Hematopoietic multipotent progenitor cell treated with erythropoietin and hydrocortisone succinate and interleukin-3 and kit ligand, for 6 days (in vitro differentiated cells): ENCODE measurements around the gene FMNL1.

ENCODE experiments used
- DNase-seq: peaks from one replicate; pipeline ENCODE4 v3.0.0-alpha.2; 2015

FMNL1 gene

DNA sequence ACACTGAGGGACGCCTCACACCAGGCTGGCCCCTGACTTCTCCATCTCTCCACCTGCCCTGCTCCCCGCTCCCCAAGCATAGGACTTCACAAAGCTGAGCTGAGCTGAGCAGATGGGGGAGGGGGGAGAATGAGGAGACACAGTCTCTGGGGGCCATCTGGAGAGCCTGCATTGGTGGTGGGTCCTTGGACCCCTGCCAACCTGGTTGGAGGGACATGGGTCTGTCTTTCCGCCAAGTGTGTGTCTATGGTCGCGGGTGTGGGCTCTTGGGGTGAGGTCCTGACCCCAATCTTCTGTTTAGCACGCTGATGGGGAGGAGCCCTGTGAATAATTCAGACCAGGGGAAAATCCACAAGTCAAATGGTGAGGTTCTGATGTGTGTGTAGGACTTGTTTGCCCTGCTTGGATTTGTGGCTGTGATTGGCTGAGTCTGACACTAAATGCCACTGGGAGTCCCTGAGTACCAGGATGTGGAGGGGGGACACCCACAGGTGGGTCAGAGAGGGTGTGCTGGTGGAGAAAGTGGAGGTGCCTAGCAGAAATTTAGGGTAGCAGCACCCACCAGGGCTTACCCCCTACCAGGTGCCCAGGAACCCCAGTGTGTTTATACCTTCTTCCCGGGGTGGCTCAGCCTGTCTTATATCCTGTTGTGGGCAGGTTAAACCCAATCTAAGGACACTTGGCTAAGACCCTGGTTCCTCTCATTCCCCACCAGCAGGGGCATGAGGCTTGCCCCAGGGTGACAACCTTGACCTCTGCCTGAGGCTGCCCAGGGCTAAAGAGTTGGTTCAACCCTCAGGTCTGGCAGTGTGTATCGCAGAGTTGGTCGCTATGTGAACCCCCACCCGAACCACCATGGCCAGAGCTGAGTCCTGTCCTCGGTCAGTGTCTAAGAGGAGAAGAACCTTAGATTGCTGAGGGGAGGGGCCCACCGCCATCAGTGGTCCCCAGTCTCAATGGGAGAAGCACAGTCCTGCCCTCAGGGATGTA, 2.1 kb downstream of the FMNL1 start:
- peak; percentile 47 for DNase-seq

DNA sequence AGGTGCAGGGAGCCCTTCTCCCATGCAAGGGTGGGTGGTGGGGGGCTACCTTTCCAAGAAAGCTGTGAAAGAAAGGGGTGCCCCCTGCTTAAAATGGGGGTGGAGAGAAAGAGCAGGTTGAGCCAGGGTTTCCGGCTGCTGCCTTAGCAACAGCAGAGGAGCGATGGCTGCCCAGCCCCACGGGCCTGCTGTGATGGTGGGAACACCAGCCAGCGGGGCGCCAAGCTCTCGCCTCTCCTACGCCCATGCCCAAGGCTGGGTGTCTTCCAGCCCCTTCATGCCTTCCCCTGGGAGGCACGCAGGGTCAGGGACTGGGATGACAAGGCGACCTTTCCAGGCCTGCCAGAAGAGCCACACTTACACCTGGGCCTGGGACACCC, 3.0 kb downstream of the FMNL1 start:
- peak; percentile 31 for DNase-seq

DNA sequence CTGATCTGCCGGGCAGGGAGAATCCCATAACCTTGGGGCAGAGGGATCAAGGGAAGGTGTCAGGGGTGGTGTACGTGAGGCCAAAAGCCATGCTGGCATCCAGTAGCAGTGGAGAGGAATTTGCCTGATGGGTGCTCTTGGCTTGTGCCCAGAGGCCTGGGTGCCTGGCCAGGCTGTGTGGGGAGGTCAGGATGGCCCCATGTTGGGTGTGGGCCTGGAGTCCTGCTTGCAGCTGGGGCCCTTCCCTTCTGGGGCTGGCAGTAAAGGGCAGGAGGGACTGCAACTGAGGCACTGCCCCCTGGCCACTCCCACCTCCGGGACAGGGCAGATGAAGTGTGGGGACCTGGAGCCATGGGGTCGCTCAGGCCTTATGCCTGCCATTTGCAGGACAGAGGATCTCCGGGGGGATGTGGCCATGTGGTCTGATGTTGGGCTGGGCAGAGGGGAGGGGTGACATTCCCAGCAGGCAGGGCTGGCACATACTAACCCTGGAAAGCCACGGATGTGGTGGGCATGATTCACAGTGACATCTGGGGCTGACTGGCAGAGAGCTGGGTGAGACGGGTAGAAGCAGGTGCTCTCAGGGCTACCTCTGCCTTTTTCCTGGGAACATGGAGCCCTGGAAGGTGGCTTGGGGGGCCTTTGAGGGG, 3.5 kb downstream of the FMNL1 start:
- no peak for DNase-seq

DNA sequence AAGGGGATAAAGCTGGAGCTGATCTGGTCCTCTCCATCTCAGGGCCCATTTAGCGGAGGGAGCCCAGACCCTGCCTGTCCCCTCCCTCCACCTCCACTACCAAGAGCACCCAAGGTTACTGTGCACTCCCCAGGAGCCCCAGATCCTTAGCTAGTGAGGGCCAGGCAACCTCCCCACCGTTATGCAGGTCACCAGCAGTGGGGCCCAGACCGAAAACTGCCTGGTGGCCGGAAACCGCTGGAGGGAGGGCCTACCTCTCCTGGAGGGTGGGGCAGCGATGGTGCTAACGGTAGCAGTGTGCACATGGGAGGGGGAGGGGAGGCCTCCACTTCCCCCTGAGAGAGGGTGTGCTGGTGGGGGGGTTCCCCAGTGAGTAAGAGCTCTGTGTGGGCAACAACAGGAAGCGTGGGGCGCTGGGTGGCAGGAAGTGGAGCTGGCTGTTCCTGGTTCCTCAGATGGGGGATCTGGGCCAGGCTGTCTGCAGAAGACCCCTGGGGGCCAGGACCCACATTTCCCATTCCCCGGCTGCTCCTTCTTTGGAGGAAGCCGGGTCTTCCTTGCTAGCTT, 4.4 kb downstream of the FMNL1 start:
- peak; percentile 97 for DNase-seq

DNA sequence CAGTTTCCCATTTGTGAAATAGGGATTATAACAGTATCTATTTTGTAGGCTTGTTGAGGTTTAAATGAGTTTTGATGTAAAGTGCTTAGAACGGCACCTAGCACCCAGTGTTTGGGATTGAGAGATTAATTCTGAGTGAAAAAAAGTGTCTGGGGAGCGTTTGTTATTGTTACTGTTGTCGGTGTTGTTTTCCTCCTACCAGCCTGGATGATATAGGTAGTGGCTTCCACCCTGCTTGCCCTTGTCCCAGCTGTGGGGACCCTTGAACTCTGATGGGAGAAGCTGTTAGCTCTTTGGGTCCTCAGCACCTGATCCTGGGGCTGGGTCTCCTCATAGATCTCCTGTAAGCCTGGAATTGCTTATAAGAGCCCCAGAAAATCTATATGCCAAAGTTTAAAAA, 4.9 kb downstream of the FMNL1 start:
- no peak for DNase-seq

DNA sequence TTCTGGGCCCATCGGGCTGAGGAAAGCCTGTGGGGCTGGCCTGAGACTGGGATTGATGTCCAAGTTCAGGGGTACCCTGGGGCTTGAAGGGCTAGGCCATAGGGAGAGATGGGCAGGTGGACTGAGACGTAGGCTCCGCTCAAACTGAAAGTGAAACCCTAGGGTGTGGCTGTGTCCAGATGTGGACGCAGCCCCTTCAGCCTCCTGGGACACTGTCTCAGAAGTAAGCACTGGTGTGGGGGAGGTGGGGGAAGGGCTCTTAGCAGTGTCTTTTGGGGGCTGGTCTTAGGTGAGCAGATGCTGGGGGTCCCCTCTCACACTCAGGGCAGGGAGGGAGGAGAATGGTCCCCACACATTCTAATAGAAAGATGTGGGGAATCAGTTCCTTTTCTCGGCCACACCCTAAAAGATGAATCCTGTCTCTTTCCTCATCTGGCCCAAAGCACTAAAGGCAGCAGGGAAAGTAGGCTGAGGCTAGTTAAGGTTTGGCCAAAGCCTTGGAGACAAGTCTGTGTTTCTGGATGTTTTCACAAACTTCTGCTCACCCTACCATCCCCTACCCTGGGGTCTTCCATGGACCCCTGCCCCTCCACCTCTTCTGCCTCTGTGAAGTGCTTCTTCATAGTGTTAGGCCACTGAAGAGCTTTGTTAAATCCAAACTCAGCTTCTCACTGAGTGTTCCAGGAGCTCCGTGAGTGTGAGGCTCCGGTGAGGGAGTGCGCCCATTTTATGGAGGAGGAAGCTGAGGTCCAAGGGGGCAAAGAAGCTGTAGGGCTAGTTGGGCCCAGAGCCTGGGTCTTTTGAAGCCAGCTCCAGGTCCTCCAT, 5.6 kb downstream of the FMNL1 start:
- DNase-seq, result peak; percentile 47

DNA sequence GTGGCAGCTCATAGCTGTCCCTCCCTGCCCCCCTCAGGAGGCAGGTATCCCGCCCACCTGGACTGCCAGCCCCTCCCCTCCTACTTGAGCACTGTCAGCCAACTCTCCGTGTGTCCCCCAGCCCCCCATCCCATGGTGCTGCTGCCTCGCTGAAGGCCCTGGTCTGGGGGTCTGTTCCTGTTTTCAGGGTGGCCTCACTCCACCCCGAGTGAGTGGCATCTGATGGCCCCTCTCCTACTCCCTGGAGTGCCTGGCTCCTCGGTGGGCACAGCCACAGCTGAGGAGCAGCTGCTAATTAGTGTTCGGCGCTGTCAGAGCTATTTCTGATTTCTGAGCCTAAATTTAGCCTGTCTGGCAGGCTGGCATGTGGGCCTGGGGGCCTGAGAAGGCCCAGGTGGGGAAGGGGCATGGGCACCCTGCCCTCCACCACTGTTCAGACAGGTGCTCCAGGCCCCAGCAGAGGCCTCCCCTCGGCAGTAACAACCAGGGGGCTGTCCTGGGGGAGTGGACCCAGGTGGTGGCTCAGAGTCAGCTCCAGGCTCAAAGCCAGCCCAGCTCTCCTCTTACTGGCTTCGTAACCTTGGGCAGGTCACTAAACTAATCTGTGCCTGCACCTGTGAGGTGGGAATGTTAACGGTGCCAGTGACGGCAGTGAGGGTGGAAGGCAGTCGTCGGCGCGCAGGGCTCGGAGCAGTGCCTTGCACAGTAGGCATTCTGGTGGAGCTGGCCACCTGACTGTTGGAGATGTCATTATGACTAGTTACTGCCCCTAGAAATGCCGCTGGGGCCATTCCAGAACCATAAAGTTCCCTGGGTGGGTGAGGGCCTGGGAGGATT, 6.5 kb downstream of the FMNL1 start:
- DNase-seq, result no peak

DNA sequence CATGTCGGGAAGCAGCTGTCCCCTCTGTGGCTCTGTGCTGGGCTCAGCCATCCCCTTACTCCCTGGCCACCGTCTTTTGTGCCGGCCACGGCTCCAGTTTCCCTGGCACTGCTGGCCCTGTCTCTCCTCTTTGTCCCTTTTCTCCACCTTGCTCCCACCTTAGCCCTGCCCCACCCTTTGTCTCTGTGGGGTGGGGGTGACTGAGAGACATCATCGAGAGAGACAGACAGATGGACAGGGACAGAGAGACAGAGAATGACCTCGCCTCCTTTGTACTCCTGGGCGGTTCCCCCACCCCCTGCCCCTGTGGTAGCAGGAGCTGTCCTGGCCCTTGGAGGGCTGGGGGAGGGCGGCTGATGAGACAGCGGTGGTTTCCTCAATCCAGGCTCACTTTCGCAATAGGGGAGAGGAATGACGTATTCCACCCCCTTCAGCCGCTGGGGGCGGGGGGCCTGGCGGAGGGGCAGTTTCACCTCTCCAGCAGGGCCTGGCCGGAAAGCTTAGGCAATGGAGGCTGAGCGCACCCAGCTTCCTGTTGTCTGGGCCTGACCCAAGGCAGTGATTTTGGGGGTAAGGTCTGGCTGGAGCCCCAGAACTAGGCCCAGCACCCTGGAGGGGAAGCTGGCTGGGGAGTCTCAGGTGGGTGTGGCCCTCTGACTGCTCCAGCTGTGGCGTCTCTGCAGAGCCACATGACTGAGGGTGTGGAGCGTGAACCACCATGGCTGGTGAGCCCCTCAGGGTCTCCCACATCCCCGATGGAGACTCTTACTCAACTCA, 7.3 kb downstream of the FMNL1 start:
- DNase-seq, result peak; percentile 87

DNA sequence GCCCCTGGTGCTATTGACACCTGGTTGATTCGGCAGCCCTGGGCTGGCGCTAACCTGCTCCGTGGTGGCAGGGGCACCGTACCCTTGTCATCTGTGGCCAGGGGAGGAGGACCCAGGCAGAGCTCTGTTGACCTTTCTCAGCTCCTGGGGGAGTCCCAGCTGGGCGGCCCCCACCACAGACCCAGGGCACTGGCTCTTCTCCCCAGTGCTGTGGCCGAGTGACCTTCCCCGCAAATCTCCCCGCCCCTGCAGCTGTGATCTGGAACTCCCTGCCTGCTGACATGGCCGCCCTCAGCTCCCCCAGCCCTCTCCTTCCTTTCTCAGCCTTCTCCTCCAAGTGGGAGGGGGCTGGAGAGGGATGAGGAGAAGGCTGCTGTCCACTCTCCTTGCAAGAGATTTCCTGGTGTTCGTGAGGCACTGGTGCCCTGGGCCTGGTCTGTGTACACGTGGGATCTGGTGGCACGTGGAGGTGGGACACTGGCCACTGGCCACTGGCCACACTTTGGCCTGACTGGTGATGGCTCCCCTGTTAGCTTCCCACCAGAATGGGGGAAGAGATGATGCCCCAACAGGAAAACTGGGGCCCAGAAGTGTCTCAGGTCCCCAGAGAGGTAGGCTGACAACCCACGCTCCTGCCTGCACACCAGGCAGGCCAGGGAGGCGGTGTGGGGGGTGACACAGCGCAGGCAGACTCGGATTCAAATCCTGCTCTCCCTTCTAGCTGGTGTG, 8.2 kb downstream of the FMNL1 start:
- DNase-seq, result no peak

DNA sequence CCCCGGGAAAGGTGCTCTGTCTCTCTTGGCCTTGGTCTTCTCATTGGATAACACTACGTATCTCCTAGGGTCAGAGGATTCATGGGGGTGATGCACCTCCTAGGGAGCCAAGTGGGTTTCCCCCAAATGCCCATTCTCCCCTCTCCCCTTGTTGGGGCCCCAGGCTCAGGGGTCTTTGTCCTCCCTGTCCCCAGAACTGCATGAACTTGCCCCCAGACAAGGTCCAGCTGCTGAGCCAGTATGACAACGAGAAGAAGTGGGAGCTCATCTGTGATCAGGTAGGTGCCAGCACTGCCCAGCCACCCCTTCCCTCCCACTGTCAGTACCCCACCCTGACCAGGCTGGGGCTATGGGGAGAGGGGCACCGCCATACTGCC, 8.7 kb downstream of the FMNL1 start:
- no peak for DNase-seq

DNA sequence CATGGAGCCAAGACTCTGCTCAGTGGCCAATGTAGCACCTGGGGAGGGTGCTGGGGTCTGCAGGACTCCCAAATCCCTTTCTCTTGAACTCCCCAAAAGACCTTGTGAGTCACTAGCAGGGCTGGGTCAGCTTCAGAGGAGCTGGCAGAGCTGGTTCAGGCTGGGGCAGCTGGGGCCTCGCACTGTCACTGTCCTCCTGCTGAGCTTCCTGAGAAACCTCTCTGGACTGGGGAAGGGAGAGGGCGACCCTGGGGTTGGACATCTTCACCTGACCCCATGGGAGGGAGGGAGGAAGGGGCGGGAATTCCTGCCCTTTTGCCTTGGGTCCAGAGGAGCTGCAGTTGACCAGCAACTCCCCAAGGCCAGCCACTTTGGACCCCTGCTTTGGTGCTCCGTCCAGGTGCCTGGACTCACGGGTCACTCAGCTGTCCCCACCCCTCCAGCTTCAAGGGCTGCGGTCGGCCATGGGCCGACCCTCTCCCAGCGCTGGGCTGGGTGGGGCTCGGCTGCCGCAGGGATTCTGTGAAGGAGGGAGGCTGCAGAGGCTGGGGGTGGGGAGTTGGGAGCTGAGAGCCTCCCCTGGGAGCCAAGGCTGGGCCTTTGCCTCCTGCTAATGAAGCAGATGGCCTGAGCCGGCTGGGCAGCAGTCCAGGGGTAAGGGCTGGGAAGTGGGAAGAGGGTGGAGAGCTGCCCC, 9.2 kb downstream of the FMNL1 start:
- DNase-seq, result no peak

DNA sequence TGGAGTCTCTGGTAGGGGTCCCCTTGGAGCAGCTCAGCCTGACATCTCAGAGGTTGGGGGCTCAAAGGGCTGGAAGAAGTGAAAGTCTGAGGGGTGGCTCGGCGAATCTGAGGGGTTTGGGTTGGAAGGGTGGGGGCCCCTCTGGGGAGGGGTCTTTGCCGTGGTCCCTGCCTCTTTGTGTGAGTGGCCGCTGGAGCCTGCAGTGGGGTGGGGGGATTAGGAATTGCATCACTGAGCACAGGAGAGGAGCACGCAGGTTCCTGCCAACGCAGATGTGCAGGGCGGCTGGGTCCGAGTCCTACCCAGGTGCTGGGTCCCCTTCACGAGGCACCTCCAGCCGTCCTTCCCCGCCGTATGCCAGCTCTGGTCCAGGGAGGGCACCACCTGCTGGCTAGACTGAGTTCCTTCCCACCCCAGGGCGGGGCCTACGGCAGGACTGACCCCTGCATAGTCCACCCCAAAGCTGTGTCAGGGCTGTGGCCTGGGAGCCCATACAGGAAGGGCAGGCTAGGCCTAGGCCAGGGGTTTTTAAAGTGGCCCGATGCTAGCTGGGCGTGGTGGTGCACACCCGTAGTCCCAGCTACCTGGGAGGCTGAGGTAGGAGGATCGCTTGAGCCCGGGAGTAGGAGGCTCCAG, 9.9 kb downstream of the FMNL1 start:
- no peak for DNase-seq

DNA sequence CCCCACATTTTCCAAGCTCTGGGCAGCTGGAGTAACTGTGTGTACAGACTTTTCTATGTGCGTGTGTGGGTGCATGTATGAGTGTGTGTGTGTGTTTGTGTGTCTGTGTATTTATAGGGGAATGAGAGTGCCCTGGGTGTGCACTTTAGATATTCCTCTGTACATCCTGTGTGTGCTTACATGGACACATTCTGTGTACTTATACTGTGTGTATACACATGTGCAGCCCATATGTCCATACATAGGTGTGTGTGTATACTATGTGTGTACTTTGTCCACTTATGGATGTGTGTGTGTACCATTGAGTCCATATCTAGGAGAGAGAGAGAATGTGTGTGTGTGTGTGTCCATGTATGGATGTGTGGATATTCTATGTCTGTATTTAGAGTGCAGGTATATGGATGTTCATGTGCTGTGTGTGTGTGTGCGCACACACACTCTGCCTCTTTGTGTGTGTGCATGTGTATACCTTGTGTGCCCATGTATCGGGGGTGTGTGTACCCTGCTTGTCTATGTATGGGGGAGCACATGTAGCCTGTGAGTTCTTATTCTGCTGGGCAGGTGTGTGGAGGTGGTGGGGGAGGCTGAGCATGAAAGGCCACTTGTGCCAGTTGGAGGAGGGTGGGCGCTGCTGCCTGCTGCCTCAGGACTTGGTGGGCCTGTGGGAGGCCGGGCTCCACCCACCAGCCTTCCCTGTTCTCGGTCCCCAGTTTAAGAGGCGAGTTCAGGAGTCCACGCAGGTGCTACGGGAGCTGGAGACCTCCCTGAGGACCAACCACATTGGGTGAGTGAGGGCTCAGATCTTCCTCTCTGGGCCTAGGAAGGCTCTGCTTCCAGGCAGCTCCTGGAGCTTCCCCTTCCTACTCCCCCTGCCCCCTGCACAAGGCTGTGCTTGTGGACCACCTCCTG, 11.1 kb downstream of the FMNL1 start:
- no peak for DNase-seq

DNA sequence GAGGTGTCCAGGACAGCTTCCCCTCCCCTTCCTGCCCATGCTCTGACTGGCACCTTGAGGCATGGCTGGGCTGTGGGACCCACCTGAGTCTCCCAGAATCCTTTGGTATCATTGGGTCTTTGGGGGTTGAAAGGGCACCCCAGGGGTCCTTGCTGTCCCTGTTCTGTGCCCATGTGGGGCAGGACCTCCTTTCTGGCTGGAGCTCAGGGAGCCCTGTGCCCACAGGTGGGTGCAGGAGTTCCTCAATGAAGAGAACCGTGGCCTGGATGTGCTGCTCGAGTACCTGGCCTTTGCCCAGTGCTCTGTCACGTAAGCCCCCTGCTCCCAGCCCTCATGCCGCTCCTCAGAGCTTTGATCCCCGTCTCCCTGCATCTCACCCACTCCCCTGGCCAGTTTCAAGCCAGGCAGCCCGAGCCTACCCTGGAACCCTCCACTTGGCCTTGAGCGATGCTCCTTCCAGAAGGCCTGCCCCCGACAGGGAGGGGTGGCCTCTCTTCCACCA, 11.8 kb downstream of the FMNL1 start:
- DNase-seq, result no peak

DNA sequence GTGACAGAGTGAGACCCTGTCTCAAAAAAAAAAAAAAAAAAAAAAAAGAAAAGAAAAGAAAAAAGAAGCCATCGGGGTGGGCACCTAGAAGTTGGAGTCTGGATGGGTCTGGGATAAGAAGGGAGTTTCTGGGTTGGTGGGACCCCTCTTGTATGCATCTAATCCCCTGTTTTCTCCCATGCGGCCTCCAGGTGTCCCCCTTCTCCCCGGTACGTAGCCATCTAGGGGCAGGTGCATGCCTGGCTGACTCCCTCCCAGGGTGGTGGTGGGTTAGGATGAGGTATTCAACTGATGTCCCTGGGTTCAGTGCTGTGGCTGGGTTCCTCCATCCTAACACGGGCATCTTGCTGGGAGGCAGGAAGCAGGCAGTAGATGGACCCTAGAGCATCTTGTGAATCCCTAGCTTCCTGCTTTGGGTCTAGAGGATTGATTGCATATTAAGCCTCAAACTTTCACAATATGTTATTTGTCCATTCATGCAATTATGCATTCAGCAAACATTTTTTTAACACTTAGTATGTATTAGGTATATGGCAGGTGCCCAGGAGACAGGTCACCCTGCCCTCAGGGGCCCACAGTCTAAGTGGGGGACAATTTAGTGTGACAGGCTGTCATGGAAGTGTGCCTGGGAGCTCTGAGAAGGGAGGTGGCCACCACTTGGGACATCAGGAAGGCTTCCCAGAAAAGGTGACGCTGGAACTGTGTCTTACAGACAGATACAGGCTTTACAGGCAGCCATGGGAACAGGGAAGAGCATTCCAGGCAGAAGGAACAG, 13.1 kb downstream of the FMNL1 start:
- DNase-seq, result no peak

DNA sequence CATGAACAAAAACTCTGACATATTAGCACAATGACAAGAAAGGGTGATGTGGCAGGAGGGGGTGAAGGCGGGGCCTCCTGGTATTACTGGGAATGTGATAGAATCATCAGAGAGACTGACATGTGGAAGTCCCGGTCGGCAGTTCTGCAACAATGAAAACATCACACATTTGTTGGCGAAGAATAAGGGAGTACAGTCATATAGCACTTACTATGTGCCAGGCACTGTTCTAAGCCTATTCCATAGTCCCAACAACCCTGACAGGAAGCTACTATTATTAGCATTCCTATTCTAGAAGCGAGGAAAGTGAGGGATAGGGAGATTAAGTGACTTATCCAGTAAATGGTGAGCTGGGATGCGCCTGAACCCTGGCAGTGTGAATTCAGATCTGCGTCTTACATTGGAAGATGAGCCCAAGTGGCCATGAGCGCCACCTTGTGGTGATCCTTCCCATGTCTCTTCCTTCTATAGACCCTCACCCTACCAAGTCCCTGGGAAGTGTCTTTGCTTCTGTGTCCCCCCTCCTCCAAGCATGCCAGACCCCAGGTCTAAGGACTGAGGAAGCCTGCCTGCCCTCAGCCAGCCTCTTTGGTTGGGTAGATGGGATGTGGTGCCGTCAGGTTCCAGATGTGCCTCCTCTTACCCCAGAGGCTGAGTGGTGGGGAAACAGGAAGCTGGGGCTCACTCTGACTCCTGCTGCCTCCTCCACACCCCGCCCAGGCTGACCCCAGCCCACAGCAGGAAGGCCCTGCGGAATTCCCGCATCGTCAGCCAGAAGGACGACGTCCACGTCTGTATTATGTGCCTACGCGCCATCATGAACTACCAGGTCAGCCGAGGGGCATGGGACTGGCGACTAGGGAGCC, 14.0 kb downstream of the FMNL1 start:
- peak; percentile 91 for DNase-seq
